Stimulated activated naive CD4-positive, alpha-beta T cell (primary cell): ENCODE results near the gene CDC27.
"Not testable (repeated sequence)": the region's sequence is repeated elsewhere in the genome, so short reads cannot be mapped to it uniquely, and the experiment has no call there.

ENCODE experiments used
- DNase-seq, 6 experiments: peaks; one replicate each; lab custom pipeline; 2025; lab: John Stamatoyannopoulos, UW

The CDC27 gene

GRCh38 chr17:47134354-47134753, 54.7 kb downstream of the CDC27 start:
- not testable (repeated sequence) for DNase-seq

DNA sequence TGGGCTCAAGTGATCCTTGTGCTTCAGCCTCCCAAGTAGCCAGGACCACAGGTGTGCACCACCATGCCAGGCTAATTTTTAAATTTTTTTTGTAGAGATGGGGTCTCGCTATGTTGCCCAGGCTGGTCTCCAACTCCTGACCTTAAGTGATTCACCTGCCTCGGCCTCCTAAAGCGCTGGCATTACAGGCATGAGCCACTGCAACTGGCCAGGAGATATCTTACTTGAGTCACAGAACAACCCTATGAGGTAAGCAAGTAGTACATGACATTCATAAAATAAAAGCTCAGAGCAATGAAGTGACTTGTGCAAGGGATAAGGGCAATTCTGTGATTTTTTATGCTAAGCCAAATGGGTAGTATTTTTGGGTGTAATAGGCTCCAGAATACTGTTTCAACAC, 57.3 kb downstream of the CDC27 start:
- DNase-seq = no peak

GRCh38 chr17:47126835-47127234, 62.3 kb downstream of the CDC27 start:
- not testable (repeated sequence) for DNase-seq

- DNase-seq = not testable (repeated sequence)
Observed at GRCh38 chr17:47123262-47123661, 65.8 kb downstream of the CDC27 start.

DNA sequence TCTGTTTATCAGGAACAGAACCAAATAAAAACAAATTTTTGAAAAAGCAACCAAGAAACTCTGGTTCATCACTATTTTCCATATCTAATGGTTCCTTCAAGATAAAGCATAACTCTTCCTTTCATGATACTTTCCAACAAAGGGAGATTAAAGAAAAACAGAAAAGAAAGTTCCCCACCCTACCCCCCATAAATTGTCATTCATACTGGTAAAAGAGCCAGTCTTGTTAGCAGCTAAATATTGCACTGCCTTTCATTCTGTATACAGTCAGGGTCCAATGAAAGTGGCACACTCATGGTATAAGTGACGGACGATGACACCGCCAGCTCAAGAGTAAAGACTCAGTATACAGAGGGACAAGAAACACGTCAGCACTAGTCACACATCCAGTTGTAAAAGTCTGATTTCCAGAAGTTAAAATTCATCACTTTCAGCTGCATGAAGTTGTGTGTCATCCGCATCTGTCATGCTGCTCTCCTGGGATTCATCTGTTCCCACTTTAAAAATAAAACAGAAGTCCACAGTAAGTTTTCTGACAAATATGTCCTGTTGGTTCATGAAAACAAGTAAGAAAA, 68.5 kb downstream of the CDC27 start:
- DNase-seq = no peak

- no peak for DNase-seq
Observed at GRCh38 chr17:47119746-47120520, 69.2 kb downstream of the CDC27 start.

DNA sequence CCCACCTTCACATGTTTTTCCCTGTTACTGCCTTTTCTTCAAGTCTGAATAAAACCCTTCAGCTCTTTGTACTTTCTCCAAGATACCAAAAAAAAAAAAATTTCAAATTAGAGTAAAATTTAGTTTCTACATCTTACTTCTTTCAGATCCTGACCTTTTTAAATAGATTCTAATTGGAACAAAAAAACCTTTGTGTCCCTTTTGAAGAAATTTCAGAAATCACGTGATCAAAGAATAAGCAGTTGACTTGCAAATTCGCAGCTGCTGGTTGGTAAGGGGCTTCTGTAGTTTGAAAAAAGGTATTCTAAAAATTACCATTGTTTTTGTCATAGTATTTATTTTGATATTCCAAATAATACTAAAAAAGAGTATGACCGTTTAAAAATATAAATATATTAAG, 71.7 kb downstream of the CDC27 start:
- no peak for DNase-seq

DNA sequence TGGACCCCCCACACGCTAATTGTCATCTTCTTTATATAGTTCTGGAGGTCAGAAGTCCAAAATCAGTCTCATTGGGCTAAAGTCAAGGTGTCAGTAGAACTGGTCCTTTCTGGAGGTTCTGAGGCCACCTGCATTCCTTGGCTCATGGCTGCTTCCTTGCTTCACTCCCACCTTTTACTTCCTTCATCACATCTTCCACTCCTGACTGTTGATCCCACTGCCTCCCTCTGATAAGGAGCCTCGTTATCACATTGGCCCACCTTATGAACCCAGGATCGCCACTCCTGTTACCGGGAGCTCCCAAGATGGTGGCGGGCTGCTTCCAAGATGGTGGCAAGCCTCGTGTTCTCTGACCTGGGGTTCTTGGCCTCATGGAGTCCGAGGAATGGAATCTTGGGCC, 83.0 kb downstream of the CDC27 start:
- DNase-seq = no peak

- not testable (repeated sequence) for DNase-seq
Observed at GRCh38 chr17:47105246-47105645, 83.8 kb downstream of the CDC27 start.

DNA sequence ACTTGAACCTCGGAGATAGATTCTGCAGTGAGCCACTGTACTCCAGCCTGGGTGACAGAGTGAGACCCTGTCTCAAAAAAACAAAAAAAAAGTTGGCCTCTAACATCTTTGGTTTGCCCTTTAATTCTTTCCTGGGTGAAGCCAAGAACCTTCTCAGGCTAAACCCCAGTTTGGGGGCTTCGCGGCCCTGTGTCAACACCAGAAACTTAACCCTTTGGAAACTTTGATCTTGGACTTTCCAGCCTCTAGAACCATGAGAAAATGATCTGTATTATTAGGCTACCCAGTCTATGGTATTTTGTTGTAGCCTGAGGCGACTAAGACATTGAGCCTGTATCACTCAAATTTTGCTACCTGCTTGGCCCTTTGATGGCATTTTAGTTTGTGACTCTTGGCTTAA, 86.2 kb downstream of the CDC27 start:
- no peak for DNase-seq

DNA sequence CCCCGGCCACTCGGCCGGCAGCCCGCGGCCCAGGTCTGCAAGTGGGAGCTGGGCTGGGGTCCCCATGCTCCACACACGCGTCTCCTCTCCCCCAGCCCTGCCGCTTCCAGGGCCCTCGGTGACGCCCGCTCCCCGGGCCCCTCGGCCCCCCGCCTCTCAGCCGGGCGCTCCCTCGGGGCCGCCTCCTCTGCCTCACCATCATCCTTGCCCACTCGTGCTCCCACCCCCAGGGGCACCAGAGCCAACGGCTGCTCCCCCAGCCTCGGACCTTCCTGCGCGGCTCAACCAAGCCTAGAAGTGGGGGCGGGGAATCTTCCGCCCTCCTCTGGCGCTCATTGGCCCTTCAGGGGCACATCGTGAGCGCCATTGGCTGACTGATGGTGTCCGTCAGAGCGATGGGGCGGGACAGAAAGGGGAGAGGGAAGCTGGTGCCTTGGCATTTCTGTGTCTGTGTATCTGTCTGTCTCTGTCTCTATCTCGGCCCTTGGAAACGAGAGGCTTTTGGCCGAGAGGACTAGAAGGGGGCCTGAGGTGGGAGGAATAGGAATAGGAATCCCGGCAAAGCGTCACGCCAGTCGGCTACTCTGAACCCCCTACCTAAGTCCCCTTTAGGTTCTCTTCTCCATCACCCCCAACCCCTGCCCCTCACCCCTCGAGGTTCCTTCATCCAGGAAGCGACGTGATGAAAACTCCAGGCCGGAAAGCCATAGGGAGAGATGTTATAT, 88.9 kb downstream of the CDC27 start:
- DNase-seq = peak; percentile 74 to 89 (median 87)

DNA sequence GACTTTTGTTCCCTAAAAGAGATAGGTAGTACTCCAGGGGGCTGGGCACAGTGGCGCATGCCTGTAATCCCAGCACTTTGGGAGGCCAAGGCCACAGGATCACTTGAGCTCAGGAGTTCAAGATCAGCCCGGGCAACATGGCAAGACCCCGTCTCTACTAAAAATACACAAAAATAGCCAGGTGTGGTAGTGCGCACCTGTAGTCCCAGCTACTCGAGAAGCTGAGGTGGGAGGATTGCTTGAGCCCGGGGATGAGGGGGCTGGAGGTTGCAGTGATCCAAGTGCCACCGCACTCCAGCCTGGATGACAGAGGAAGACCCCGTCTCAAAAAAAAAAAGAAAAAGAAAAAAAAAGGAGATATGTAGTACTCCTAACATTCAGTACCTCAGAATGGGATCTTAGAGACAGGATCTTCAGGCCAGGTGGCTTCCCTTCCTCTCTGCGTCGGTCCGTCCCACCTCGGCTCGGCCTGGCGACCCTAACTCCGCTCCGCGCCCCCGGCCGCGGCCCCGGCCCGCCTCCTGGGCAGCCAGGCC, 89.6 kb downstream of the CDC27 start:
- peak in 1 of 6 experiments; percentile 10 for DNase-seq

GRCh38 chr17:47096343-47096742, 92.8 kb downstream of the CDC27 start:
- no peak for DNase-seq

- DNase-seq = no peak
Observed at GRCh38 chr17:47095268-47095667, 93.8 kb downstream of the CDC27 start.

DNA sequence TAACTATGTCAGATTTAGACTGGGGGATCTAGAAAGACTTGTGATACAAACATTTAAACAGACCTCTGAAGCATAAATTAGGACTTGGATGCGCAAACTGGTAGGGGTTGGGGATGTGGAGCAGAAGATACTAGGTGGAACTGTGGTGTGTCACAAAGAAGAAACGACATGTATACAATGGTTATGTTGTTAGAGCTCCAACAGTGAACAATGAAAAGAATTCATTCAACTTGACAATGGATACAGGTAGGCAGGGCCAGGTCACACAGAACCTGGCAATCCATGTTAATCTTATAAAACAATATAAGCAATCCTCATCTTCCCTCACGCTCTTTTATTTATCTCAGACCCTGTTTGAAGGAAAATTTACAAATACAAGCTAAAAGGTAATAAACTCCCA, 102.0 kb downstream of the CDC27 start:
- DNase-seq = no peak

GRCh38 chr17:47085736-47086135, 103.4 kb downstream of the CDC27 start:
- DNase-seq = no peak

DNA sequence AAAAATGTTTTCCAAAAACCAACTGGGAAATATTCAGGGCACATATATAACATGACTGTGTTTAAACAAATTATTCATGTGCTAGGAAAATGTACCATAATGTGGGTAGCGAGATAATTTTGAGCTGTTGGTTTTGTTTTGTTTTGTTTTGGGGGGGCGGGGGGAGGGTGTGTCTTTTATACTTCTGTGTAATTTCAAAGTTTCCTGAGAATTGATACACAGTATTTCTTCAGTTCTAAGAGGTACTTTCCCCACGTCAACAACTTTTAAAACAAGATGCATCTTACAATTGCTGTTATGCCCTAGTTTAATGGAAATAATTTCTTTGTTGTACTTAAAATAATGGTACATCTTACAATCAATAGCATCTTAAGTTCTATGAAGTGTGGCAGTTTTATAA, 110.3 kb downstream of the CDC27 start:
- no peak for DNase-seq

- DNase-seq = no peak
Observed at GRCh38 chr17:47077576-47077975, 111.5 kb downstream of the CDC27 start.

- no peak for DNase-seq
Observed at GRCh38 chr17:47076171-47076570, 112.9 kb downstream of the CDC27 start.

DNA sequence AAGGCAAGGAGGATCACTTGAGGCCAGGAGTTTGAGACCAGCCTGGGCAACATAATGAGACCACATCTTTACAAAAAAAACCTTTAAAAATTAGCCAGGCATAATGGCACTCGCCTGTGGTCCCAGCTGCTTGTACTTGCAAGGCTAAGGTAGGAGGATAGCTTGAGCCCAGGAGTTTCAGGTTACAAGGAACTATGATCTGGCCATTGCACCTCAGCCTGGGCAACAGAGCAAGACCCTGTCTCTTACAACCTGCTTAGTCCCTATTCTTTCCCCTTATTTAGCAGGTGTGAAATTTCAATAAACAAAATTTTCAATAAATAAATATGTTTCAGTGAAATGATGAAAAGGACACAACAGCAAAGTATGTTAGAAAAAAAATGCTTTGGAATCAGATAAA, 114.7 kb downstream of the CDC27 start:
- DNase-seq = not testable (repeated sequence)

GRCh38 chr17:47073629-47074028, 115.5 kb downstream of the CDC27 start:
- DNase-seq = not testable (repeated sequence)

GRCh38 chr17:47072886-47073285, 116.2 kb downstream of the CDC27 start:
- DNase-seq = no peak

- DNase-seq = not testable (repeated sequence)
Observed at GRCh38 chr17:47071171-47071570, 117.9 kb downstream of the CDC27 start.
